GM12873 (cell line): ENCODE measurements around the gene FRMPD4.

Experiments
- TF ChIP-seq, protein P1 (sequence below): IDR thresholded peaks from 2 replicates; pipeline ENCODE4 v1.5.1; 2012; ENCODE audit warnings: low read depth, mild to moderate bottlenecking, moderate library complexity, low read length, control low read depth; ENCODE audit not compliant: insufficient read depth; ENCODE audit errors: missing control alignments

FRMPD4 gene

DNA sequence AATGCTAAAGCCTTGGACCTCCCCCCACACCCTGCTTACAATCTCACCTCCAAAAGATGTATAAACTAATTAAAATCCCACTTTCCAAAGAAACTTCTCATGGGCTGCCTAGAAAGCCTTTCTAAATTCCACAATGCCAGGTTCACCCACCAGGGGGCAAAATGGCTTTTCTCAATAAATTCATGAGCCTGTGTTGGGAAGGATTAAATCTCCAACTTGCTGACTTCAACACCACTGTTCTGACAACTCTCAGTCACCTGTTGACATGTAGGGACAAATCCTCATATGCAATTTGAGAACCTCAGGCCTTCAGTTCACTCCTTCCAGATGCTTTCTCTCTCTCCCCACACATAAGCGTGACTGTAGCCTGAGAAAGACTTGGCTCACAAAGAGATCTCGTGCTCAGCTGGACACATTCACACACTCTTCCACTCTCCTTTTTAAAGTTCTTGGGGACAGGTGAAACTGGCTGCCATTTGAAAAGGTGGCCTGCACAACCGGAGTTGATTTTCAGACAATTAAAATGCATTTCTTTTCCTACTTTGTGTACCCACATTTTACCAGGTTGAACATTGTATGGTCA lies 564.3 kb downstream of the FRMPD4 start:
- TF ChIP-seq, protein P1, sequence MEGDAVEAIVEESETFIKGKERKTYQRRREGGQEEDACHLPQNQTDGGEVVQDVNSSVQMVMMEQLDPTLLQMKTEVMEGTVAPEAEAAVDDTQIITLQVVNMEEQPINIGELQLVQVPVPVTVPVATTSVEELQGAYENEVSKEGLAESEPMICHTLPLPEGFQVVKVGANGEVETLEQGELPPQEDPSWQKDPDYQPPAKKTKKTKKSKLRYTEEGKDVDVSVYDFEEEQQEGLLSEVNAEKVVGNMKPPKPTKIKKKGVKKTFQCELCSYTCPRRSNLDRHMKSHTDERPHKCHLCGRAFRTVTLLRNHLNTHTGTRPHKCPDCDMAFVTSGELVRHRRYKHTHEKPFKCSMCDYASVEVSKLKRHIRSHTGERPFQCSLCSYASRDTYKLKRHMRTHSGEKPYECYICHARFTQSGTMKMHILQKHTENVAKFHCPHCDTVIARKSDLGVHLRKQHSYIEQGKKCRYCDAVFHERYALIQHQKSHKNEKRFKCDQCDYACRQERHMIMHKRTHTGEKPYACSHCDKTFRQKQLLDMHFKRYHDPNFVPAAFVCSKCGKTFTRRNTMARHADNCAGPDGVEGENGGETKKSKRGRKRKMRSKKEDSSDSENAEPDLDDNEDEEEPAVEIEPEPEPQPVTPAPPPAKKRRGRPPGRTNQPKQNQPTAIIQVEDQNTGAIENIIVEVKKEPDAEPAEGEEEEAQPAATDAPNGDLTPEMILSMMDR = peak; percentile 60

DNA sequence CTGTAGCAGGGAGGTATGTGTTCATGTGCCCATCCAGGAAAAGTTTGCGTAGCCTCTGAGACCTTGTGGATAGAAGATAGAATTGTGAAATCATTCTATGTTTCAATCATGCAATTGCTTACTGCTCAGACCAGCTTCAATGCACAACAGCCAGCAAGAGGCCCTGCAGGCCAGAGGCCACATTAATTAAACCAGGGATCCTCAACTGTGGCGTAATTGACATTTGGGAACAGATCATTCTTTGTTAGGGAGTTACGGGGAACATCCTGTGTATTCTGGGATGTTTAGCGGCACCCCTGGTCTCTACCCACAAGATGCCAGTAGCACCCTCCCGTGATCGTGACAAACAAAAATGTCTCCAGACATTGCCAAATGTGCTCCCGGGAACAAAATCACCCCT lies 566.4 kb downstream of the FRMPD4 start:
- TF ChIP-seq, protein P1 = no peak

DNA sequence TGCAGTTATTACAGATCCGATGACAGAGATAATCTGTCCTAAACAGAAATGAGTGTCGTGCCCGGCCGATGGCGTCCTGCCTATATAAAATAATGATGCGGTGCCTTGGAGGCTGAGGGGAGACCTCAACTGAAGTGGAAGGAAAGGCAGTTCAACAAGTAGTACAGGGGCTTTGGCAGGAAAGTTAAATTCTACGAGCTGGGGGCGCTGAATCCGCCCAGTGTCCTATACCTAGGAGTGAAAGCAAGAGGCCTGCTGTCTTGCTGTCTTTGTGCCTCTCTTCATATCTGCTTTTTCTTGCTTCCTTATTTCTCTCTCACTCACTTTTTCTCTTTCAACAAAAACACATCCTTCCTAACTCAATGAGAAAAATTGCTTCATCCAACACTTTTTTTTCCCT lies 570.8 kb downstream of the FRMPD4 start:
- TF ChIP-seq, protein P1 = no peak

DNA sequence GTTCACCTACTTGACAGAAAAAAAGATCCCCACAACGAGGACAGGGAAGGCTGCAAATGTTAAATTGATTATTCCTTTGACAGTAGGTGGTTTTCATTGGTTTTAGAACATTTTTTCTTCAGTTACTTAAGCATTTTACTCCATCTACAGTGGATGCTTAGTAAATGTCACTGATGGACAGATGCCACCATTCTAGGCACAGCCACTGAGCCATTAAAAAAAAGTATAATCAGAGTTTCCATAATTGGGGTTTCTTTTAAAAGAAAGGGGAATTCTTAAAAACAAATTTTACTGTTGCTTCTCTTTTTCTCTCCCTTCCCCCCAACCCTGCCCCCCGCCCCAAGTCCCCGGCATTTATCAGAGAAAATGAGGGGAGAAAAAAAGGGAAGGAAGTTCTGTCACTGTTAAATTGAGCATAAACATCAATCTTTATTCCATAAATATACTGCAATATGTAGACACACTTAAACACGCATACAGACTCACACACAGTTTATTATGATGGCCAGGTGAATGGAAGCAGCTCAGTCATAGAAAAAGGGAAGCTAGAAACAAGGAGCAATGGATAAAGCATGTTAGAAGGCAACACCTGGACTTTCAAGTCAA lies 573.3 kb downstream of the FRMPD4 start:
- TF ChIP-seq, protein P1 = no peak

DNA sequence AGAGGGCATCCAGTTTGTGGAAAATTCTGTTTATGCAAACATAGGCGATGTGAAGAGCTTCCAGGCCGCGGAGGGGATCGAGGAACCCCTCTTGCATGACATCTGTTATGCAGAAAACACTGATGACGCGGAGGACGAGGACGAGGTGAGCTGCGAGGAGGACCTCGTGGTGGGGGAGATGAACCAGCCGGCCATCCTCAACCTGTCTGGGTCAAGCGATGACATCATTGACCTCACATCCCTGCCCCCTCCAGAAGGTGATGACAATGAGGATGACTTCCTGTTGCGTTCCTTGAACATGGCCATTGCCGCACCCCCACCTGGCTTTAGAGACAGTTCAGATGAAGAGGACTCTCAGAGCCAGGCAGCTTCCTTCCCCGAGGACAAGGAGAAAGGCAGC lies 578.3 kb downstream of the FRMPD4 start:
- TF ChIP-seq, protein P1 = no peak

DNA sequence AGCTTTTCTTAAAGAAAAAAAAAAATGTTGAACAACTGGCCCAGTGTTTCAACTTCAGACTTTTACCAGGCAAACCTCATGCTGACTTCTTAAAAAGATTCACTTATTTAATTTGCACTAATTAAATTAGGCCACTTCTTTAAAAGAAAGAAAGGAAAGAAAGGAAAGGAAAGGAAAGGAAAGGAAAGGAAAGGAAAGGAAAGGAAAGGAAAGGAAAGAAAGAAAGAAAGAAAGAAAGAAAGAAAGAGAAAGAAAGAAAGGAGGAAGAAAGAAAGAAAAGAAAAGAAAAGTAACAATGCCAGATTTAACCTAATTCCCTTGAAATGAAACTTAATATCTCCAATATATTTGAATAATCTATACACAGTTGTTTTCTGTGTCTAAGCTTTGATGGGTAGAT lies 581.6 kb downstream of the FRMPD4 start:
- TF ChIP-seq, protein P1 = no peak

DNA sequence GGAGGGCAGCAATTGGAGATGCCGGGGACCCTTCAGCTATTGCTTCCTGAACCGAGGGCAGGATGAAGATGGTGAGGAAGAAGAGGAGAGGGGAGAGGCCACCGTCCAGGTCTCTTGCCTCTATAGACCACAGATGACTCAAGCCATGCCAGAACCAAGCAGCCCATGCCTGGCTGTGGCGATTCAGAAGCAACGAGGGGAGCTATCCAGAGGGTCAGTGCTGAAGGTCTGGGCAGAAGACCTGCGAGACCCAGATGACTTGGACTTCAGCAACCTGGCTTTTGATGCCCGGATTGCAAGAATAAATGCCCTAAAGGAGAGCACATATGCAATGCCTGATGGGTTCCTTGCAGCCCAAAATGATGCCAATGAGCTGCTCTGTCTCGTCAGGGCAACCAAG lies 582.8 kb downstream of the FRMPD4 start:
- TF ChIP-seq, protein P1 = no peak
